Activated B cell treated with CpG ODN at 0.5 μM for 24 hours (primary cell): Measurements from ENCODE around the gene PCDHB10. TPM values are rescaled to one million over a fixed set of nuclear protein-coding genes. Genes with fewer than 3 reads are reported as not detected.
"Not testable (repeated sequence)": the region's sequence is repeated elsewhere in the genome, so short reads cannot be mapped to it uniquely, and the experiment has no call there.

ENCODE experiments used
- ATAC-seq: fragments of 200-7000 bp; cut with Tn5 transposase; one replicate; pipeline ENCODE4 v1.10.0; 2021; ENCODE audit warnings: low read depth, mild to moderate bottlenecking, moderate library complexity
- CTCF ChIA-PET: fragments of 350-600 bp; sonication (Branson Sonifier 250); formaldehyde crosslinking; loops from one replicate; lab custom pipeline; 2021; ENCODE audit warnings: antibody characterized with exemption; lab: Charles Lee
- POLR2A ChIA-PET: fragments of 350-600 bp; sonication (Branson Sonifier 250); formaldehyde crosslinking; loops from one replicate; lab custom pipeline; 2021; ENCODE audit warnings: antibody characterized with exemption; lab: Charles Lee
- DNase-seq: peaks from one replicate; pipeline ENCODE4 v3.0.0; 2022
- H3K27ac Mint-ChIP-seq: one replicate; pipeline ENCODE4 v1.8.0; 2020; ENCODE audit warnings: mixed read lengths
- H3K27me3 Mint-ChIP-seq: one replicate; pipeline ENCODE4 v1.8.0; 2021; ENCODE audit warnings: mixed read lengths
- H3K36me3 Mint-ChIP-seq: one replicate; pipeline ENCODE4 v1.8.0; 2021; ENCODE audit warnings: low read depth, mixed read lengths
- H3K4me1 Mint-ChIP-seq: one replicate; pipeline ENCODE4 v1.8.0; 2021; ENCODE audit warnings: mixed read lengths
- H3K4me3 Mint-ChIP-seq: one replicate; pipeline ENCODE4 v1.8.0; 2020; ENCODE audit warnings: mild to moderate bottlenecking, mixed read lengths
- H3K9me3 Mint-ChIP-seq: one replicate; pipeline ENCODE4 v1.8.0; 2020; ENCODE audit warnings: mixed read lengths
- intact Hi-C: fragments of 100-400 bp; cut with micrococcal nuclease; formaldehyde crosslinking; loops from one replicate; pipeline ENCODE4 v1.15.1; 2024
- total RNA-seq: library from RNA; stranded (reverse); gene quantifications from 2 replicates; pipeline ENCODE4 v1.2.3, GENCODE V29; 2022
- TF ChIP-seq, protein P1 (sequence below): fragments of 200-600 bp; IDR thresholded peaks from one replicate; pipeline ENCODE4 v1.8.0; 2022; ENCODE audit warnings: antibody characterized with exemption, mild to moderate bottlenecking

Gene PCDHB10
- total RNA-seq: 0.07 TPM in 1 of 2 replicates, not detected in the other

DNA sequence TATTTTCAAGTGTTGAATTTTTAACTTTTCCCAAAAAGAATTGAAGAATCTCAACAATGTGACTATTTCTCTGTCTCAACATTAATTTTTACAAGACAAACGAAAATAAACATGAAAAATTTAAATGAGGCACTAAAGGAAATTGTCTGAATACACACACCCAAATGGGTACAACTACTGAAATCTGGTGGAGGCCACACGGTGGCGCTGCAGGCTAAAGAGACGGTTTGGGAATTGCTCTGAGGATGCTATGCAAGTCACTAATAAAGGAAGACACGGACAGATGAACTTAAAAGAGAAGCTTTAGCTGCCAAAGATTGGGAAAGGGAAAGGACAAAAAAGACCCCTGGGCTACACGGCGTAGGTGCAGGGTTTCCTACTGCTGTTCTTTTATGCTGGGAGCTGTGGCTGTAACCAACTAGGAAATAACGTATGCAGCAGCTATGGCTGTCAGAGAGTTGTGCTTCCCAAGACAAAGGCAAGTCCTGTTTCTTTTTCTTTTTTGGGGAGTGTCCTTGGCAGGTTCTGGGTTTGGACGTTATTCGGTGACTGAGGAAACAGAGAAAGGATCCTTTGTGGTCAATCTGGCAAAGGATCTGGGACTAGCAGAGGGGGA lies at the start of gene PCDHB10:
TSS of gene PCDHB10 (plus strand) at position 244 of the 616 bp plus-strand sequence. CDS start at position 444, 200 bp downstream.
- Mint-ChIP-seq H3K9me3 (peaks cover 24% of the 10 kb centered on the region), H3K4me1 (peaks cover under 1% of the 10 kb centered on the region), H3K27me3 (peaks cover 22% of the 10 kb centered on the region), H3K27ac (no peak within 1 kb of the TSS), H3K36me3 (peaks cover 4% of the 10 kb centered on the region), H3K4me3 (no peak within 1 kb of the TSS)
- ChIA-PET CTCF (interaction anchor here (1.4 kb wide), 1 partner anchor 372 kb away, joined by 5 read pairs; no protein-coding TSS in a partner anchor), POLR2A (no interaction called here)
- ATAC-seq: no peak
- intact Hi-C loops: no loop called here
- DNase-seq: no peak
- TF ChIP-seq, protein P1, sequence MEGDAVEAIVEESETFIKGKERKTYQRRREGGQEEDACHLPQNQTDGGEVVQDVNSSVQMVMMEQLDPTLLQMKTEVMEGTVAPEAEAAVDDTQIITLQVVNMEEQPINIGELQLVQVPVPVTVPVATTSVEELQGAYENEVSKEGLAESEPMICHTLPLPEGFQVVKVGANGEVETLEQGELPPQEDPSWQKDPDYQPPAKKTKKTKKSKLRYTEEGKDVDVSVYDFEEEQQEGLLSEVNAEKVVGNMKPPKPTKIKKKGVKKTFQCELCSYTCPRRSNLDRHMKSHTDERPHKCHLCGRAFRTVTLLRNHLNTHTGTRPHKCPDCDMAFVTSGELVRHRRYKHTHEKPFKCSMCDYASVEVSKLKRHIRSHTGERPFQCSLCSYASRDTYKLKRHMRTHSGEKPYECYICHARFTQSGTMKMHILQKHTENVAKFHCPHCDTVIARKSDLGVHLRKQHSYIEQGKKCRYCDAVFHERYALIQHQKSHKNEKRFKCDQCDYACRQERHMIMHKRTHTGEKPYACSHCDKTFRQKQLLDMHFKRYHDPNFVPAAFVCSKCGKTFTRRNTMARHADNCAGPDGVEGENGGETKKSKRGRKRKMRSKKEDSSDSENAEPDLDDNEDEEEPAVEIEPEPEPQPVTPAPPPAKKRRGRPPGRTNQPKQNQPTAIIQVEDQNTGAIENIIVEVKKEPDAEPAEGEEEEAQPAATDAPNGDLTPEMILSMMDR: no peak

GRCh38 chr5:141149812-141150211 lies 42.3 kb upstream of the PCDHB10 start, which contains the start of gene PCDHB6:
Gene PCDHB6, plus strand, starts transcription at chr5:141150057. Its CDS starts 201 bp downstream, at chr5:141150258.
- ATAC-seq: no peak
- no peaks in the 10 kb centered on the region for H3K4me1 Mint-ChIP-seq
- TF ChIP-seq, protein P1: no peak
- H3K36me3 Mint-ChIP-seq: no peaks in the 10 kb centered on the region
- no peak within 1 kb of the TSS for H3K27ac Mint-ChIP-seq
- peak within 1 kb of the TSS; percentile 4 for H3K4me3 Mint-ChIP-seq
- H3K27me3 Mint-ChIP-seq: peaks cover 17% of the 10 kb centered on the region
- intact Hi-C loops: no loop called here
- H3K9me3 Mint-ChIP-seq: peaks cover 12% of the 10 kb centered on the region
- ChIA-PET POLR2A (no interaction called here), CTCF (no interaction called here)
- DNase-seq: no peak

- H3K4me3 Mint-ChIP-seq: peak overlapping the region; percentile 4
- DNase-seq (no peak), ATAC-seq (no peak)
- no peaks in the 10 kb centered on the region for H3K36me3 Mint-ChIP-seq
- no peak overlapping the region for H3K27ac Mint-ChIP-seq
- TF ChIP-seq, protein P1: no peak
- peaks cover 12% of the 10 kb centered on the region for H3K9me3 Mint-ChIP-seq
- peaks cover 17% of the 10 kb centered on the region for H3K27me3 Mint-ChIP-seq
- H3K4me1 Mint-ChIP-seq: no peaks in the 10 kb centered on the region
- intact Hi-C loops: no loop called here
- POLR2A ChIA-PET: no interaction called here
- CTCF ChIA-PET: no interaction called here
Observed at GRCh38 chr5:141150224-141150992, 41.7 kb upstream of the PCDHB10 start.

DNA sequence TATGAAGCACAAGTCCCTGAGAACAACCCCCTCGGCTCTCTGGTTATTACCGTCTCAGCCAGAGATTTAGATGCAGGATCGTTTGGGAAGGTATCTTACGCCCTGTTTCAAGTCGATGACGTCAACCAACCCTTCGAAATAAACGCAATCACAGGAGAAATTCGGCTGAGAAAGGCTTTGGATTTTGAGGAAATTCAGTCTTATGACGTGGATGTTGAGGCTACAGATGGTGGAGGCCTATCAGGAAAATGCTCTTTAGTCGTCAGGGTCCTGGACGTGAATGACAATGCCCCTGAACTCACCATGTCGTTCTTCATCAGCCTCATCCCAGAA lies 41.2 kb upstream of the PCDHB10 start:
- DNase-seq: no peak
- ChIA-PET POLR2A (no interaction called here), CTCF (no interaction called here)
- Mint-ChIP-seq H3K36me3 (no peaks in the 10 kb centered on the region), H3K27ac (no peak overlapping the region), H3K9me3 (peaks cover 14% of the 10 kb centered on the region), H3K4me3 (no peak overlapping the region), H3K4me1 (no peaks in the 10 kb centered on the region), H3K27me3 (peaks cover 17% of the 10 kb centered on the region)
- intact Hi-C loops: no loop called here
- ATAC-seq: no peak
- TF ChIP-seq, protein P1: no peak

DNA sequence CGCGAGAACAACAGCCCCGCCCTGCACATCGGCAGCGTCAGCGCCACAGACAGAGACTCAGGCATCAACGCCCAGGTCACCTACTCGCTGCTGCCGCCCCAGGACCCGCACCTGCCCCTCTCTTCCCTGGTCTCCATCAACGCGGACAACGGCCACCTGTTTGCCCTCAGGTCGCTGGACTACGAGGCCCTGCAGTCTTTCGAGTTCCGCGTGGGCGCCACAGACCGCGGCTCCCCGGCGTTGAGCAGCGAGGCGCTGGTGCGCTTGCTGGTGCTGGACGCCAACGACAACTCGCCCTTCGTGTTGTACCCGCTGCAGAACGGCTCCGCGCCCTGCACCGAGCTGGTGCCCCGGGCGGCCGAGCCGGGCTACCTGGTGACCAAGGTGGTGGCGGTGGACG lies 40.5 kb upstream of the PCDHB10 start:
- H3K27ac Mint-ChIP-seq, H3K4me3 Mint-ChIP-seq, POLR2A ChIA-PET, H3K4me1 Mint-ChIP-seq, CTCF ChIA-PET, intact Hi-C loops, H3K36me3 Mint-ChIP-seq, DNase-seq, ATAC-seq: not testable (repeated sequence)
- Mint-ChIP-seq H3K9me3 (peaks cover 18% of the 10 kb centered on the region), H3K27me3 (peaks cover 18% of the 10 kb centered on the region)

DNA sequence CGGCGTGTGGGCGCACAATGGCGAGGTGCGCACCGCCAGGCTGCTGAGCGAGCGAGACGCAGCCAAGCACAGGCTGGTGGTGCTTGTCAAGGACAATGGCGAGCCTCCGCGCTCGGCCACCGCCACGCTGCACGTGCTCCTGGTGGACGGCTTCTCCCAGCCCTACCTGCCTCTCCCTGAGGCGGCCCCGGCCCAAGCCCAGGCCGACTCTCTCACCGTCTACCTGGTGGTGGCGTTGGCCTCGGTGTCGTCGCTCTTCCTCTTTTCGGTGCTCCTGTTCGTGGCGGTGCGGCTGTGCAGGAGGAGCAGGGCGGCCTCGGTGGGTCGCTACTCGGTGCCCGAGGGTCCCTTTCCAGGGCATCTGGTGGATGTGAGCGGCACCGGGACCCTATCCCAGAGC lies 40.1 kb upstream of the PCDHB10 start:
- POLR2A ChIA-PET, H3K27ac Mint-ChIP-seq, CTCF ChIA-PET, ATAC-seq, H3K4me3 Mint-ChIP-seq, intact Hi-C loops, H3K36me3 Mint-ChIP-seq, DNase-seq, H3K4me1 Mint-ChIP-seq: not testable (repeated sequence)
- peaks cover 19% of the 10 kb centered on the region for H3K27me3 Mint-ChIP-seq
- peaks cover 19% of the 10 kb centered on the region for H3K9me3 Mint-ChIP-seq
